Fibroblast of skin of abdomen (primary cell): ENCODE data around the gene PDCD6IP.
A peak's percentile ranks its signal among the peaks of the same experiment; 100 is the strongest.

Source experiments
- DNase-seq: peaks from one replicate; pipeline ENCODE4 v3.0.0-alpha.2; 2013

Gene PDCD6IP

GRCh38 chr3:33895658-33896057, 97.2 kb downstream of the PDCD6IP start:
- DNase-seq, result no peak

GRCh38 chr3:33897306-33897705, 98.9 kb downstream of the PDCD6IP start:
- no peak for DNase-seq

GRCh38 chr3:33898901-33899300, 100.5 kb downstream of the PDCD6IP start:
- DNase-seq, result no peak

GRCh38 chr3:33900440-33900808, 102.0 kb downstream of the PDCD6IP start:
- no peak for DNase-seq

- DNase-seq, result peak; percentile 46
Measured at GRCh38 chr3:33900809-33901505, 102.5 kb downstream of the PDCD6IP start.

- no peak for DNase-seq
Measured at GRCh38 chr3:33901862-33902563, 103.6 kb downstream of the PDCD6IP start.

- DNase-seq, result no peak
Measured at GRCh38 chr3:33904730-33905129, 106.3 kb downstream of the PDCD6IP start.

- no peak for DNase-seq
Measured at GRCh38 chr3:33908250-33908851, 109.9 kb downstream of the PDCD6IP start.

GRCh38 chr3:33909547-33909946, 111.1 kb downstream of the PDCD6IP start:
- DNase-seq, result no peak

GRCh38 chr3:33910031-33910430, 111.6 kb downstream of the PDCD6IP start:
- DNase-seq, result no peak

GRCh38 chr3:33911525-33912322, 113.3 kb downstream of the PDCD6IP start:
- DNase-seq, result peak; percentile 77

- DNase-seq, result no peak
Measured at GRCh38 chr3:33914212-33914611, 115.8 kb downstream of the PDCD6IP start.

GRCh38 chr3:33914731-33915379, 116.4 kb downstream of the PDCD6IP start:
- no peak for DNase-seq

- DNase-seq, result peak; percentile 39
Measured at GRCh38 chr3:33915796-33916546, 117.5 kb downstream of the PDCD6IP start.

GRCh38 chr3:33918126-33918756, 119.8 kb downstream of the PDCD6IP start:
- no peak for DNase-seq
